HG03159 (cell line): ENCODE data around the gene MOGAT2.
"Not testable (repeated sequence)": the region's sequence is repeated elsewhere in the genome, so short reads cannot be mapped to it uniquely, and the experiment has no call there.

ENCODE experiments used
- ATAC-seq: cut with Tn5 transposase; IDR thresholded peaks from one replicate; pipeline ENCODE4 v1.9.1; 2021; ENCODE audit warnings: mild to moderate bottlenecking, moderate library complexity; ENCODE audit not compliant: unreplicated experiment

The MOGAT2 gene

GRCh38 chr11:75717608-75718418, at the start of gene MOGAT2:
TSS of gene MOGAT2 (plus strand) at chr11:75717838. CDS start at chr11:75717889, 51 bp downstream.
- ATAC-seq: no peak

GRCh38 chr11:75668451-75669297, 49.0 kb upstream of the MOGAT2 start, which contains the start of gene MAP6:
TSS of gene MAP6 (minus strand) at chr11:75669038. CDS start at chr11:75668369, 669 bp downstream.
- no peak for ATAC-seq

DNA sequence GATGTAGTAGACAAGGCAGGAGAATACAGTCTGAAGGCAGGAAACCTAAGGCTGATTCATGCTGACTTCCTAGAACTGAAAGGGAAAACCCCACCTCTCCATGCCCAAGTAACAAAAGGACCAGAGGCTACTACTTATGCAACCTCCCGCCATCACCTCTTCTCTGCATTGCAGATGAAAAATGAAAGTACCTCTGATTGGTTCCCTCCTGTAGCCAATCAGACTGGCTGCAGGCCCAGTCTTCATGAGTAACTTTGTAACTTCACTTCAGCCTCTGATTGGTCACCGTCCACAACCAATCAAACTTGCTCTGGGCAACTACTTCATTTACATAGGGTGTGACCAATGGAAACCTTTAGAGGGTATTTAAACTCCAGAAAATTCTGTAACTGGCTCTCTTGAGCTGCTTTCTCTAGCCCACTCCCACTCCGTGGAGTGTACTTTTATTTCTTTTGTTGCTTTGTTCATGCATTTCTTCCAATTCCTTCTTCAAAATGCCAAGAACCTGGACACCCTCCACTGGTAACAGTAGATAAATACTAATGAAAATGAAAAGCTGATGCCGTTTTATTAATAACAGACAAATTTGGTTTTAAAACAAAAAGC, 43.6 kb upstream of the MOGAT2 start:
- no peak for ATAC-seq

DNA sequence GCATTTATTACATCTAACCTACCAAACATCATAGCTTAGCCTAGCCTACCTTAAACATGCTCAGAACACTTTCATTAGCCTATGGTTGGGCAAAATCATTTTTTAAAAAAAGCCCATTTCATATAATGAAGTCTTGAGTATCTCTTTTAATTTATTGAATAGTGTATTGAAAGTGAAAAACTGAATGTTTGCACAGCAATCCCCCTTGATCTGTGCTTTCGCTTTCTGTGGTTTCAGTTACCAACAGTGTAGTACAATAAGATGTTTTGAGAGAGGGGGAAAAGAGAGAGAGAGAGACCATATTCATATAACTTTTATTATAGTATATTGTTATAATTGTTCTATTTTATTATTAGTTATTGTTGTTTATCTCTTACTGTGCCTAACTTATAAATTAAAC, 40.4 kb upstream of the MOGAT2 start:
- no peak for ATAC-seq

DNA sequence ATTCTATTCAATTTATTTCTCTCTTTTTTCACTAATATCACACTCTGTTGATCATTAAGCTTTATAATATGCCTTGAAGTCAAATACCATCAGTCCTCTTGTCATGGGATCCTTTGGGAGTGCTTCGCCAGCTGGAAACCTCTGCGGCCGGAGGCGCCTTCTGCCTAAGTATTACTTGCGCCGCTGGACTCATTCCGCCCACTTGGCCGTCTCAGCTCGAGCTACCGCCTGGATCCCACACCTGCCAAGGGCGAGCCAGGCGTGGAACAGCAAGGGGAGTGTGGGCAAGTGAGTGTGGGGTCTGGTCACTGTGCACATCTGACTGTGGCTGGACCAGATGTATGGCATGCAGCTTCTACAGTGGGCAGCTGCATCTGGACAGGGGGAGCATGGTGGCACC, 39.7 kb upstream of the MOGAT2 start:
- no peak for ATAC-seq

DNA sequence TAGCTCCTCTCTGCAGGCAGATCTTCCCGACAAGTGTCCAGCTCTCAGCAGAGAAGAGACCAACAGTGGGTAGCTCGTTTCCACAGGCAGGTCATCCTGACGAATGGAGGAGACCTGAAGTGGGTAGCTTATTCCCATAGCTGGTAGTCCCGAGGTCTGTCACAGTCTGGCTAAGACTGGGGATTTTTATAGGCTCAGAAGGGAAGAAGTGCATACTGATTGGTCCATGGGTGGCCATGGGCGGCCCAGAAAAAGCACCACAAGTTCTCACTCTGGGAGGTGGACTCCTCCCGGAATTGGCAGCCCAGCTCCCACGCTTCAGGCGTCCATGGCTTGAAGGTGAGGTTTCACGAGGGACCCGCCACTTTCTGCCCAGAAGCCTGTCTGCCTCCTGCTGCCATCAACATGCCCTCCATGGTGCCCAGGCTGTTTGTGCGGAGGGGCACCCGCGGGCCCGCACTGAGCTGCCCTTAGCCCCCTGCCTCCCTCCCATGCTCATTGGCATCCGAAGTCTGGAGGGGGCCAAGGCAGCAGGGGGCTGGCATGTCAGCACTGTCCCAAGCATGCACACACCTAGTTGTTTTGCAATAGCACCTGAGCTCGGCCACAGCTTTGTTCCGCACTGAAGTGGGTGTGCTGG, 38.9 kb upstream of the MOGAT2 start:
- no peak for ATAC-seq

DNA sequence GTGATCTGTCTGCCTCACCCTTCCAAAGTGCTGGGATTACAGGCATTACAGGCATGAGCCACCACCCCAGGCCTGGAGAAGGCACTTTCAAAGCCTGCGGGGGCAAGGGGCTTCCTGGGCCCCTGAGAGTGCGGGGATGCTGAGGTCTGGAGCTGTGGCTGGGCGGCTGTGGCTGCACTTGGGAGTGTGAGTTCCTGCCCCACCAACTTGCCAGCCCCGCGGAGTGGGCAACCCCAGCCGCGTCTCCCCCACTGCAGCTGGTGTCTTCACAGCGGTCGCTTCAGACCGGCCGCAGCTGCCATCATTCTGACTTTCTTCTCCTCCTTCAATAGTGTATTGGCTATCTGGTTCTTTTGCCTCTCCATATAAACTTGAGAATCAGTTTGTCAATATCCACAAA, 38.1 kb upstream of the MOGAT2 start:
- ATAC-seq: no peak

DNA sequence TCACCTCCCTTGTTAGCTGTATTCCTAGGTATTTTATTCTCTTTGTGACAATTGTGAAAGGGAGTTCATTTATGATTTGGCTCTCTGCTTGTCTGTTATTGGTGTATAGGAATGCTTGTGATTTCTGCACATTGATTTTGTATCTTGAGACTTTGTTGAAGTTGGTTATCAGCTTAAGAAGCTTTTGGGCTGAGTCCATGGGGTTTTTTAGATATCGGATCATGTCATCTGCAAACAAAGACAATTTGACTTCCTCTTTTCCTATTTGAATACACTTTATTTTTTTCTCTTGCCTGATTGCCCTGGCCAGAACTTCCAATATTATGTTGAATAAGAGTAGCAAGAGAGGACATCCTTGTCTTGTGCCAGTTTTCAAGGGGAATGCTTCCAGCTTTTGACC, 33.8 kb upstream of the MOGAT2 start:
- ATAC-seq: not testable (repeated sequence)

- ATAC-seq: peak; percentile 83
Observed at GRCh38 chr11:75689863-75690609, 27.6 kb upstream of the MOGAT2 start.

GRCh38 chr11:75691804-75692203, 25.8 kb upstream of the MOGAT2 start:
- ATAC-seq: no peak

DNA sequence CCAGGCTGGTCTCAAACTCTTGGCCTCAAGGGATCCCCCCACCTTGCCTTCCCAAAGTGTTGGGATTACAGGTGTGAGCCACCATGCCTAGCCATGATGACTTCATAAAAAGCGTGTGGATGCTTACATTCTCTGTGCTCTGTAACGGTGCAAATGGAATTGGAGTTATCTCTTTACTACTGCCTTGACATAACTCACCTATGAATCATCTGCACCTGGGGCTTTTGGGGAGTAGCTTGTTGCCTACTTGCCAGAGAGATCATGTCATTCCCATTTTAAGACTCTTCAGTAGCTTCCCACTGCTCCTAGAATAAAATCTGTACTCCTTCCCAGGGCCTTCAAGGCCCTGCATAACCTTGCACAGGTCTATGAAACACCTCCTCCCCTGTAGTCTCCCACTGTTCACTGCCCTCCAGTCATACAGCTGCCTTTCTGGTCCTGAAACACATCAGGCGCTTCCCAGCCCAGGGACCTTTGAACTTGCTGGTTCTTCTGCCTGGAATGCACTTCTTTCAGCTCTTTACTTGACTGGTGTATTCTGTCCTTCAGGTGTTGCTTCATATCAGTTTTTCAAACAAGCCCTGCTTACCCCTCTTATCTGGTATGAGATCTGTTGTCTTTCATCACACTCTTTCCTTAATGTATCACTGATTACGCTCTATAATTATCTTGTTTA, 19.6 kb upstream of the MOGAT2 start:
- ATAC-seq: no peak

- ATAC-seq: no peak
Observed at GRCh38 chr11:75700940-75701339, 16.7 kb upstream of the MOGAT2 start.

DNA sequence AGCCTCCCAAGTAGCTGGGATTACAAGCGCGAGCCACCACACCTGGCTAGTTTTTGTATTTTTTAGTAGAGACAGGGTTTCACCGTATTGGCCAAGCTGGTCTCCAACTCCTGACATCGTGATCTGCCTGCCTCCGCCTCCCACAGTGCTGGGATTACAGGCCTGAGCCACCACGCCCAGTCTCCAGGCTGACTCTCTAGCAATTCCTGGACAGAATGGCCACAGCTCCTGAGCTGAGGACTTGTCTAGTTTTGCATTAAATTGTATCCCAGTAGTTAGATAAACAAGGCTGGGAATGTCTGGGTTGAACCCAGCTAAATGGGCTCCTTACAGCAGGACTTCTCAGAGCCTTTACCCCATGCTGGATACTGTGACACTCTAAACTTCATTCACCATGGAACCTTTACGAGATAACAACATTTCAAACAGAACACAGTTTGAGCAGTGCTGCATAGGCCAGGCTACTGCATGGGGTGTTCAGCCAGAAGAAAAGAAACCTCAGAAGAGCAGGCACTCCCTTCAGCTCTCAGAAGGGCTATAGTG, 13.9 kb upstream of the MOGAT2 start:
- no peak for ATAC-seq

- ATAC-seq: no peak
Observed at GRCh38 chr11:75705541-75705940, 12.1 kb upstream of the MOGAT2 start.

DNA sequence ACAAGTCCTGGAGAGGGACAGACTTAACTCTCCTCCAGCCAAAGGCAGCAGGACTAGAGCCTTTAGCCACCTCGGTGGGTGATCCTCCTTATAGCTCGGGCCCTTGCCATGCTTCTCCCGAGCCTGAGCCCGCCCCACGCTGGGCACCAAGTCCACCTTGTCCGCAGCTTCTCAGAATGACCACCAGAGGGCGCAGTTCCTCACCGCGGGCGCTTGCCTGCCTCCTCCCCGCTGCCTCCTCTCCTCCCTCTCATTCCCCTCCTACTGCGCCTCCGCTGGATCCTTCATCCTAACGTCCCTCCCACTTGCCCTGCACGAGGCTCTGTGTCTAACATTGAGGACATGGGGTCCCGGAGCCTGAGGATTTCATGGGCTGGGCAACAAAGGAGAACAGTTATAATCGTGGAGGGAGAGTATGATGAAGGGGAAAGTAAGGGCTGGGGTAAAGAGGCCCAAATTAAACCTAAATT, 11.3 kb upstream of the MOGAT2 start:
- no peak for ATAC-seq

DNA sequence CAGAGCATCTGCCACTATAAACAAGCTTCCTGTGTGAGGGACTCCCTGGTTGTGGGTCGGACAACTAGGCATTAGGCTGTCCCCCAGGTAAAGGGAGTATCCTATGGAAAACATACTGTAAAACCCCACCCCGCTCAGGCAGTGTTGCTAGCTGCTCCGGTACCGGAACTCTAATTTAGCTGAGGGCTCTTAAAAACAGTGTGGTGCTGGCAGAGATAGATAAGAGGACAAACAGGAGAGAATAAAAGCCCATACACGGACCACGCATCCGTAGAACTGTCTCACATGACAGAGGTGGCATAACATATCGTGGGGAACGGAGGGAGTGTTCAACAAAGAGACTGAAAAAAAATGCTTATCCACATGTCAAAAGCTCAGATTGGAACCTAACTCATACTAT, 3.4 kb upstream of the MOGAT2 start:
- ATAC-seq: no peak

DNA sequence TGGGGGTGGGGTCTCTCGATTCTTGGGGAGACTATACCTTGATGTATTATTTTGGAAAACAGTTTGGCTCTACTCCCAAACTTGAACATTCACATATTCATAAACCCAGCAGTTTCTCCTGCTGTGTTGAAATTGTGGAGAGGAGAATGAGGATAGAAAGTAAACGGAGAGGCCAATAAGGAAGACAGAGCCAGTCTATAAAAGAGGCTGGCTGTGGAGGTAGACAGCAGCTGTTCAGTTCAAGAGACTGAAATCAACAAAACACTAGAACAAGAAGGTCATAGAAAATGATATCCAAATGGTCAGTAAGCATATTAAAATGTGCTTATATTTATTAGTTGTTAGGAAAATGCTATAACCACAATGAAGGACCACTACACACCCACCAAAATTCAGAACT, 1.9 kb upstream of the MOGAT2 start:
- no peak for ATAC-seq

- ATAC-seq: no peak
Observed at GRCh38 chr11:75716659-75717058, 979 bp upstream of the MOGAT2 start.
